ENCODE results near the gene PRDM16. TPM values are rescaled to one million over a fixed set of nuclear protein-coding genes. Genes with fewer than 3 reads are reported as not detected.

PRDM16 gene
- polyA plus RNA-seq, 1 donor (not counting 4 experiments of a cell fraction or from before 2014, with no cell fraction given): 0.05 TPM

DNA sequence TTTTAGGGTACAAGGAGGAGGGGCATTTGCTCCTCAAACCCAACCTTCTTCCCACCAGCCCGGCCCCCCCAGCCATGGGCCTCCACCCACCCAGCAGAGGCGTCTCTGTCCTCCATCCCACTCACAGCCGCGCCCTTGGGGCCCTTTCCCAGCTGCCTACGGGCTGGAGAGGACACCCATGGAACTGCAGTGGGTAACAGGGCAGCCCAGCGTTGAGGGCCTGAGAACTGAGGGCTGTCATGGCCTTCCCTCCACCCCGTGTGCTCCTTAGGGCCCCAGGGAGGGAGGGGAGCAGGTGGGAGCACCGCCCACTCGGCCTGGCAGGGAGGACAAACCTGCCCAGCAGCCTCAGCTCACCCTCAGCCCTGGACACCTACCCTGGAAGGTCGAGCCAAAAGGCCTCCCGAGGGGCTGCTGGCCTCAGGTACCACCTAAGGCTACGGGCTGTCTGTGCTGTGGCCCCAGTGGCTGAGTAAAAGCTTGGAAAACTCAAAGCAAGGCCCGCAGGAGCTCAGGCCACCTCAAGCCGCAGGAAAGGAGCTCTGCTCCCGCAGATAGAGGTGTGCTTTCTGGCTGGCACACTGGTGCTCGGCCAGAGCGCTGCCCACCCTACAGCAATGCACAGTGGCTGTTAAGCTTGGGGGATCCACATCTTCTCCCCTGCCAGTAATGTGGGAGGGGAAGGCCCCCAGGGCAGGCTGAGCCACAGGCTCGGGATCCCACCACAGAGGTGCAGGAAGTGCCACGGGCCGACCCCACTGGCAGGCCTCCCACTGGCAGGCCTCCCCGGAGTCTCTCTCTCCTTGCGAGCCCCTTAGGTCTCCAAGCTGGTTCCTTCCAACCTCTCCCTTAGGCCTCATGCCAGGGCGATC, 383.2 kb downstream of the PRDM16 start:
- Histone ChIP-seq H3K9me3 (ENCODE audit: control insufficient read depth, low read depth, low read length) (no peaks in the 10 kb centered on the region), H4K20me1 (ENCODE audit: control insufficient read depth, extremely low read depth, insufficient read depth, low read length) (no peaks in the 10 kb centered on the region), H3K79me2 (ENCODE audit: control insufficient read depth, insufficient read depth, low read length) (no peaks in the 10 kb centered on the region), H3K9ac (ENCODE audit: control insufficient read depth, extremely low read depth, insufficient read depth, low read length) (no peak overlapping the region), H3K27ac (ENCODE audit: control insufficient read depth, insufficient read depth, low read length) (no peak overlapping the region), H3K27me3 (ENCODE audit: control insufficient read depth, extremely low read depth, insufficient read depth, low read length) (no peaks in the 10 kb centered on the region), H3K4me1 (ENCODE audit: control insufficient read depth, extremely low read depth, insufficient read depth, low read length) (peaks cover 9% of the 10 kb centered on the region), H3K9me1 (ENCODE audit: control insufficient read depth, extremely low read depth, insufficient read depth, low read length) (no peaks in the 10 kb centered on the region), H2AFZ (ENCODE audit: control insufficient read depth, low read length) (no peak overlapping the region), H3K36me3 (ENCODE audit: control insufficient read depth in 2 of 2, extremely low read depth in 1 of 2, insufficient read depth in 2 of 2, low read length in 2 of 2) (no peaks in the 10 kb centered on the region), H3K4me3 (ENCODE audit: control insufficient read depth in 2 of 3, extremely low read depth in 1 of 3, insufficient read depth in 2 of 3, low read depth in 1 of 3, low read length in 3 of 3) (no peak overlapping the region), H3K4me2 (ENCODE audit: control insufficient read depth, extremely low read depth, insufficient read depth, low read depth, low read length) (no peak overlapping the region)
- TF ChIP-seq, protein P1, sequence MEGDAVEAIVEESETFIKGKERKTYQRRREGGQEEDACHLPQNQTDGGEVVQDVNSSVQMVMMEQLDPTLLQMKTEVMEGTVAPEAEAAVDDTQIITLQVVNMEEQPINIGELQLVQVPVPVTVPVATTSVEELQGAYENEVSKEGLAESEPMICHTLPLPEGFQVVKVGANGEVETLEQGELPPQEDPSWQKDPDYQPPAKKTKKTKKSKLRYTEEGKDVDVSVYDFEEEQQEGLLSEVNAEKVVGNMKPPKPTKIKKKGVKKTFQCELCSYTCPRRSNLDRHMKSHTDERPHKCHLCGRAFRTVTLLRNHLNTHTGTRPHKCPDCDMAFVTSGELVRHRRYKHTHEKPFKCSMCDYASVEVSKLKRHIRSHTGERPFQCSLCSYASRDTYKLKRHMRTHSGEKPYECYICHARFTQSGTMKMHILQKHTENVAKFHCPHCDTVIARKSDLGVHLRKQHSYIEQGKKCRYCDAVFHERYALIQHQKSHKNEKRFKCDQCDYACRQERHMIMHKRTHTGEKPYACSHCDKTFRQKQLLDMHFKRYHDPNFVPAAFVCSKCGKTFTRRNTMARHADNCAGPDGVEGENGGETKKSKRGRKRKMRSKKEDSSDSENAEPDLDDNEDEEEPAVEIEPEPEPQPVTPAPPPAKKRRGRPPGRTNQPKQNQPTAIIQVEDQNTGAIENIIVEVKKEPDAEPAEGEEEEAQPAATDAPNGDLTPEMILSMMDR (optimal IDR thresholded peaks at IDR 0.05 in 1 of 3, IDR thresholded peaks at IDR 0.05 in 1 of 3, conservative IDR thresholded peaks at IDR 0.05 in 1 of 3; ENCODE audit: extremely low read depth in 1 of 3, insufficient read depth in 2 of 3, low read length in 3 of 3): no peak
- no peak for TF ChIP-seq EZH2 (IDR thresholded peaks at IDR 0.05; ENCODE audit: low read length)
- no peak for DNase-seq (ENCODE audit: low read depth, low spot score)
- dilution Hi-C loops (cut with MboI; ENCODE audit: extremely low pct_ligation_motif_present, low sequenced_read_pairs): no loop called here
- no peak for FAIRE-seq

DNA sequence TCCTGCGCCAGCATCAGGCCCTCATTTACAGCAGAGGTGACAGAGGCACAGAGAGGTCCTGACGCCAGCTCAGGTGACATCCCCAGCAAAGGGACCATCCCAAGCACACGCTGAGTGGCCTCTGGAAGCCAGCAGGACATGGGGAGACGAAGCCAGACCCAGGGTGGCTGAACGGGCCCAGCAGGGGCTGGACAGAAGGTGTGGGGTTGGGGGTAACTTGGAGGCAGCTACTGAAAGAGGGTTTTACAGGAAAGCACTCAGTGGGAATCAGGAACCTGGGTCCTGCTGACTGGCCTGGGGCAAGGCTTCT, 383.8 kb downstream of the PRDM16 start:
- Histone ChIP-seq H3K9me1 (ENCODE audit: control insufficient read depth, extremely low read depth, insufficient read depth, low read length) (no peaks in the 10 kb centered on the region), H3K9me3 (ENCODE audit: control insufficient read depth, low read depth, low read length) (no peaks in the 10 kb centered on the region), H3K27ac (ENCODE audit: control insufficient read depth, insufficient read depth, low read length) (no peak overlapping the region), H3K36me3 (ENCODE audit: control insufficient read depth in 2 of 2, extremely low read depth in 1 of 2, insufficient read depth in 2 of 2, low read length in 2 of 2) (no peaks in the 10 kb centered on the region), H3K79me2 (ENCODE audit: control insufficient read depth, insufficient read depth, low read length) (no peaks in the 10 kb centered on the region), H3K4me3 (ENCODE audit: control insufficient read depth in 2 of 3, extremely low read depth in 1 of 3, insufficient read depth in 2 of 3, low read depth in 1 of 3, low read length in 3 of 3) (no peak overlapping the region), H2AFZ (ENCODE audit: control insufficient read depth, low read length) (no peak overlapping the region), H3K9ac (ENCODE audit: control insufficient read depth, extremely low read depth, insufficient read depth, low read length) (no peak overlapping the region), H3K27me3 (ENCODE audit: control insufficient read depth, extremely low read depth, insufficient read depth, low read length) (no peaks in the 10 kb centered on the region), H3K4me1 (ENCODE audit: control insufficient read depth, extremely low read depth, insufficient read depth, low read length) (peaks cover 12% of the 10 kb centered on the region), H3K4me2 (ENCODE audit: control insufficient read depth, extremely low read depth, insufficient read depth, low read depth, low read length) (no peak overlapping the region), H4K20me1 (ENCODE audit: control insufficient read depth, extremely low read depth, insufficient read depth, low read length) (no peaks in the 10 kb centered on the region)
- FAIRE-seq (no peak), DNase-seq (ENCODE audit: low read depth, low spot score) (no peak)
- dilution Hi-C loops (cut with MboI; ENCODE audit: extremely low pct_ligation_motif_present, low sequenced_read_pairs): no loop called here
- TF ChIP-seq EZH2 (IDR thresholded peaks at IDR 0.05; ENCODE audit: low read length): no peak
- TF ChIP-seq, protein P1 (optimal IDR thresholded peaks at IDR 0.05 in 1 of 3, IDR thresholded peaks at IDR 0.05 in 1 of 3, conservative IDR thresholded peaks at IDR 0.05 in 1 of 3; ENCODE audit: extremely low read depth in 1 of 3, insufficient read depth in 2 of 3, low read length in 3 of 3): no peak
